ENCODE results near the gene ZNF362. TPM values are rescaled to one million over a fixed set of nuclear protein-coding genes. Genes with fewer than 3 reads are reported as not detected.
"Not testable (repeated sequence)": the region's sequence is repeated elsewhere in the genome, so short reads cannot be mapped to it uniquely, and the experiment has no call there.

ZNF362 gene
- total and polyA plus RNA-seq, 4 donors = 10.1 to 70.1 (median 46.4) TPM

DNA sequence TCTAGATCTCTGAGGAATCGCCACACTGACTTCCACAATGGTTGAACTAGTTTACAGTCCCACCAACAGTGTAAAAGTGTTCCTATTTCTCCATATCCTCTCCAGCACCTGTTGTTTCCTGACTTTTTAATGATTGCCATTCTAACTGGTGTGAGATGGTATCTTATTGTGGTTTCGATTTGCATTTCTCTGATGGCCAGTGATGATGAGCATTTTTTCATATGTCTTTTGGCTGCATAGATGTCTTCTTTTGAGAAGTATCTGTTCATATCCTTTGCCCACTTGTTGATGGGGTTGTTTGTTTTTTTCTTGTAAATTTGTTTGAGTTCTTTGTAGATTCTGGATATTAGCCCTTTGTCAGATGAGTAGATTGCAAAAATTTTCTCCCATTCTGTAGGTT is 34.3 kb downstream of the ZNF362 start:
- WGBS (ENCODE audit: insufficient coverage) = no CpG with 5 or more reads among the region's 2 CpGs
- H3K36me3 ChIP-seq (ENCODE audit: control insufficient read depth, insufficient read depth, low read length) = peaks cover 53% of the 10 kb centered on the region

DNA sequence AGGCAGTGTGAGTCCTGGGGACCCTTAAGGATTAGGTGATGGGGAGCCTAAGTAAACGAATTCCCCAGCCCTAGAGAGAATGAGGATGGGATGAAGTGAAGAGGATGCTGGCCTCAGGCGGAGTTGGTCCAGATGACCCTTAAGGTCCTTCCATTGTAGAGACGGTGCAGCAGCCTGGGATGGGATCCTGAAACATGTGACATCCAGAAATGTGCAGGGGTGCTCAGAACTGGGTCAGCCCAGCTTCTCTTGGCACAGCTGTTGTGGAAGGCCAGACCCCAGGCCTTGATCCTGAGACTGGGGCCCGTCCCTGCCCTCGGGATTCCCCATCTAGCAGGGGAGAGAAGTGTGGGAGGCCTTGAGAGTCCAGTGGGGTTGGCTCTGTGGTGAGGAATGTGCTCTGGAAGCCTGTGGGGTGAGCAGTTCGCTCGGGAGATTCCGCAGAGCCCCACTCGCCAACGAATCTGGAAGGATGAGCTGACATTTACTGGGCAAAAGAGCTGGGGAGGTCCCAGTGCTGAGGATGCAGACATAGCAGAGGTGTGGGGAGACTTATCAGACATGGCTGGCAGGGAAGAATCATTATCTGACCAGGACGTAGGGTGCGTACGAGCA is 36.5 kb downstream of the ZNF362 start:
- WGBS (ENCODE audit: insufficient coverage) = 84% methylated on average over 13 of the region's 13 CpGs
- H3K27ac ChIP-seq (ENCODE audit: low read depth, low read length) = no peak overlapping the region

More for the DNA sequence above, 34.3 kb downstream of the ZNF362 start:
- peaks cover 14% of the 10 kb centered on the region for H3K4me1 ChIP-seq (ENCODE audit: control insufficient read depth, insufficient read depth, low read length)
- not testable (repeated sequence) for H3K4me3 ChIP-seq (ENCODE audit: low read depth, low read length); H3K9me3 ChIP-seq (ENCODE audit: control insufficient read depth, insufficient read depth, low read length); DNase-seq (ENCODE audit: low read depth in 4 of 6, low spot score in 6 of 6); H3K27me3 ChIP-seq (ENCODE audit: control insufficient read depth, insufficient read depth, low read length); H3K27ac ChIP-seq (ENCODE audit: low read depth, low read length)

GRCh38 chr1:33294071-33295010 is 38.0 kb downstream of the ZNF362 start:
- no peaks in the 10 kb centered on the region for H3K27me3 ChIP-seq (ENCODE audit: control insufficient read depth, insufficient read depth, low read length)
- H3K4me3 ChIP-seq (ENCODE audit: low read depth, low read length) = no peak overlapping the region
- peaks cover 18% of the 10 kb centered on the region for H3K4me1 ChIP-seq (ENCODE audit: control insufficient read depth, insufficient read depth, low read length)
- peaks cover 67% of the 10 kb centered on the region for H3K36me3 ChIP-seq (ENCODE audit: control insufficient read depth, insufficient read depth, low read length)
- no peaks in the 10 kb centered on the region for H3K9me3 ChIP-seq (ENCODE audit: control insufficient read depth, insufficient read depth, low read length)
- DNase-seq (ENCODE audit: low read depth in 4 of 6, low spot score in 6 of 6) = no peak
- H3K27ac ChIP-seq (ENCODE audit: low read depth, low read length) = no peak overlapping the region
- WGBS (ENCODE audit: insufficient coverage) = 76% methylated on average over 5 of the region's 13 CpGs

More for the DNA sequence above, 36.5 kb downstream of the ZNF362 start:
- DNase-seq (ENCODE audit: low read depth in 4 of 6, low spot score in 6 of 6) = no peak
- Histone ChIP-seq H3K36me3 (ENCODE audit: control insufficient read depth, insufficient read depth, low read length) (peaks cover 66% of the 10 kb centered on the region), H3K27me3 (ENCODE audit: control insufficient read depth, insufficient read depth, low read length) (no peaks in the 10 kb centered on the region), H3K4me3 (ENCODE audit: low read depth, low read length) (no peak overlapping the region), H3K4me1 (ENCODE audit: control insufficient read depth, insufficient read depth, low read length) (peaks cover 21% of the 10 kb centered on the region), H3K9me3 (ENCODE audit: control insufficient read depth, insufficient read depth, low read length) (no peaks in the 10 kb centered on the region)

DNA sequence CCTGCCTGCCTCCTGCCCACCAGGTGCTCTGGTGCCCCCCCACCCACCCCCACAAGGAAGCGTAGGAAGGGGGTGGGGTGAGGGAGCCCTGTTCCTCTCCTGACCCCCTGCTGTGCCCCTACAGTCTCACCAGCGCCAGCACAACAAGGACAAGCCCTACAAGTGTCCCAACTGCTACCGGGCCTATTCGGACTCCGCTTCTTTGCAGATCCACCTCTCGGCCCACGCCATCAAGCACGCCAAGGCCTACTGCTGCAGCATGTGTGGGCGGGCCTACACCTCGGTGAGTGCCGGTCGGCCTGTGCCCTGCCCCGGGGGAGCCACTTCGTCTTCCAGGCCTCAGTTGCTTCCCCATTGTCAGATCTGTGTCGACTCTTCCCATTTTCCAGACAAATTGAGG is 38.7 kb downstream of the ZNF362 start:
- Histone ChIP-seq H3K27me3 (ENCODE audit: control insufficient read depth, insufficient read depth, low read length) (no peaks in the 10 kb centered on the region), H3K4me1 (ENCODE audit: control insufficient read depth, insufficient read depth, low read length) (peaks cover 18% of the 10 kb centered on the region), H3K27ac (ENCODE audit: low read depth, low read length) (no peak overlapping the region), H3K4me3 (ENCODE audit: low read depth, low read length) (no peak overlapping the region), H3K9me3 (ENCODE audit: control insufficient read depth, insufficient read depth, low read length) (no peaks in the 10 kb centered on the region), H3K36me3 (ENCODE audit: control insufficient read depth, insufficient read depth, low read length) (peaks cover 68% of the 10 kb centered on the region)
- 84% methylated on average over 14 of the region's 15 CpGs for WGBS (ENCODE audit: insufficient coverage)
- DNase-seq (ENCODE audit: low read depth in 4 of 6, low spot score in 6 of 6) = no peak

DNA sequence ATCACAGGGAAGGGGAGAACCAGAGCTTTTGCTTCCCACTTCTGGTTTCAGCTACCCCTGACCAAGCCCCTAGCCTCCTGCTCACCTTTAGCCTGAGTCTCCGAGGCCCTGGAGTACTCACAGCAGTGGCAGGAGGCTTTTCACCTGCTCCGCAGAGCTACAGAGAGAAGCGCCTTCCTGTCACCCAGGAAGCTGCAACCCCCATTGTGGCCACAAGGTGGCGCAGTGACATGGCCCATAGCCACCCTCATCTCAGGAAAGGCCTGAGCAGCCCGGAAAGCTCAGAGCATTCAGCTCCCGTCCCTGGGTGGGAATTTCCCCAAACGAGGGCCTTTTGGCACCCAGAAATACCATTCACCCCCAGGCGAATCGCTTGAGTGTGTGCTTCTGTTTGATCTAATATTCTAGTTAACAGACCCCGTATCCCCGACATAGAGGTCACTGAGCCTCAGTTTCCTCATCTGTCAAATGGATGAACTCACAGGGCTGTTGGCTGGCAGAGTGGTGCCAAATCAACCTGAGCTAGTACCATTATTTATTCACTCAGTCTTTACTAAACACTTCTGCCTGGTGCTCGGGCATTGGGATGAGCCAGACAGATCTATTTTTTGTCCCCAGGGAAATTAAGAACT is 39.3 kb downstream of the ZNF362 start:
- Histone ChIP-seq H3K36me3 (ENCODE audit: control insufficient read depth, insufficient read depth, low read length) (peaks cover 72% of the 10 kb centered on the region), H3K27me3 (ENCODE audit: control insufficient read depth, insufficient read depth, low read length) (no peaks in the 10 kb centered on the region), H3K4me3 (ENCODE audit: low read depth, low read length) (no peak overlapping the region), H3K9me3 (ENCODE audit: control insufficient read depth, insufficient read depth, low read length) (no peaks in the 10 kb centered on the region), H3K27ac (ENCODE audit: low read depth, low read length) (peak overlapping the region; percentile 2), H3K4me1 (ENCODE audit: control insufficient read depth, insufficient read depth, low read length) (peaks cover 24% of the 10 kb centered on the region)
- 35% methylated on average over 5 of the region's 12 CpGs for WGBS (ENCODE audit: insufficient coverage)
- peak; percentile 44 to 94 (median 72) for DNase-seq (ENCODE audit: low read depth in 4 of 6, low spot score in 6 of 6)

- H3K4me1 ChIP-seq (ENCODE audit: control insufficient read depth, insufficient read depth, low read length) = peaks cover 29% of the 10 kb centered on the region
- no peak overlapping the region for H3K4me3 ChIP-seq (ENCODE audit: low read depth, low read length)
- WGBS (ENCODE audit: insufficient coverage) = 51% methylated on average over 9 of the region's 9 CpGs
- H3K36me3 ChIP-seq (ENCODE audit: control insufficient read depth, insufficient read depth, low read length) = peaks cover 73% of the 10 kb centered on the region
- no peaks in the 10 kb centered on the region for H3K27me3 ChIP-seq (ENCODE audit: control insufficient read depth, insufficient read depth, low read length)
- no peaks in the 10 kb centered on the region for H3K9me3 ChIP-seq (ENCODE audit: control insufficient read depth, insufficient read depth, low read length)
- H3K27ac ChIP-seq (ENCODE audit: low read depth, low read length) = no peak overlapping the region
- no peak for DNase-seq (ENCODE audit: low read depth in 4 of 6, low spot score in 6 of 6)
Observed at GRCh38 chr1:33296082-33296458, 39.8 kb downstream of the ZNF362 start.

DNA sequence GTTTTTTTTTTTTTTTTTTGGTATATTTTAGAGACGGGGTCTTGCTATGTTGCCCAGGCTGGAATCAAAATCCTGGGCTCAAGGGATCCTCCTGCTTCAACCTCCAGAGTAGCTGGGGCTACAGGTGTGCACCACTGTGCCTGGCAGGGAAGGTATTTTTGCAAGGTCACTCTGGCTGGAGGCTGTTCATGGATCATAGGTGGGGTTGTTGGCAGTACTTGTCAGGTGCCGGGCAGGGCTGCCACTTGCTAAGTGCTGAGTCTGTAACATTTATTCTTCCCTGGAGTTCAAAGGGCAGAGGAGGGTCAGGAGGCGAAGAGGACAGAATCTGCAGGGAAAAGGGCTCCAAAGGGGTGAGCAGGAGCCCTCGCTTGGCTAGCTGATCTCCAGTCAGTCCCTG is 40.5 kb downstream of the ZNF362 start:
- no peak overlapping the region for H3K27ac ChIP-seq (ENCODE audit: low read depth, low read length)
- H3K27me3 ChIP-seq (ENCODE audit: control insufficient read depth, insufficient read depth, low read length) = no peaks in the 10 kb centered on the region
- no peak overlapping the region for H3K4me3 ChIP-seq (ENCODE audit: low read depth, low read length)
- WGBS (ENCODE audit: insufficient coverage) = 95% methylated on average over 4 of the region's 4 CpGs
- peaks cover 73% of the 10 kb centered on the region for H3K36me3 ChIP-seq (ENCODE audit: control insufficient read depth, insufficient read depth, low read length)
- no peaks in the 10 kb centered on the region for H3K9me3 ChIP-seq (ENCODE audit: control insufficient read depth, insufficient read depth, low read length)
- DNase-seq (ENCODE audit: low read depth in 4 of 6, low spot score in 6 of 6) = no peak
- peaks cover 36% of the 10 kb centered on the region for H3K4me1 ChIP-seq (ENCODE audit: control insufficient read depth, insufficient read depth, low read length)

- 88% methylated on average over 1 of the region's 4 CpGs for WGBS (ENCODE audit: insufficient coverage)
- no peak overlapping the region for H3K27ac ChIP-seq (ENCODE audit: low read depth, low read length)
- H3K4me1 ChIP-seq (ENCODE audit: control insufficient read depth, insufficient read depth, low read length) = peaks cover 32% of the 10 kb centered on the region
- no peaks in the 10 kb centered on the region for H3K27me3 ChIP-seq (ENCODE audit: control insufficient read depth, insufficient read depth, low read length)
- H3K36me3 ChIP-seq (ENCODE audit: control insufficient read depth, insufficient read depth, low read length) = peaks cover 67% of the 10 kb centered on the region
- H3K9me3 ChIP-seq (ENCODE audit: control insufficient read depth, insufficient read depth, low read length) = no peaks in the 10 kb centered on the region
- H3K4me3 ChIP-seq (ENCODE audit: low read depth, low read length) = no peak overlapping the region
- no peak for DNase-seq (ENCODE audit: low read depth in 4 of 6, low spot score in 6 of 6)
Observed at GRCh38 chr1:33297911-33298622, 41.8 kb downstream of the ZNF362 start.

DNA sequence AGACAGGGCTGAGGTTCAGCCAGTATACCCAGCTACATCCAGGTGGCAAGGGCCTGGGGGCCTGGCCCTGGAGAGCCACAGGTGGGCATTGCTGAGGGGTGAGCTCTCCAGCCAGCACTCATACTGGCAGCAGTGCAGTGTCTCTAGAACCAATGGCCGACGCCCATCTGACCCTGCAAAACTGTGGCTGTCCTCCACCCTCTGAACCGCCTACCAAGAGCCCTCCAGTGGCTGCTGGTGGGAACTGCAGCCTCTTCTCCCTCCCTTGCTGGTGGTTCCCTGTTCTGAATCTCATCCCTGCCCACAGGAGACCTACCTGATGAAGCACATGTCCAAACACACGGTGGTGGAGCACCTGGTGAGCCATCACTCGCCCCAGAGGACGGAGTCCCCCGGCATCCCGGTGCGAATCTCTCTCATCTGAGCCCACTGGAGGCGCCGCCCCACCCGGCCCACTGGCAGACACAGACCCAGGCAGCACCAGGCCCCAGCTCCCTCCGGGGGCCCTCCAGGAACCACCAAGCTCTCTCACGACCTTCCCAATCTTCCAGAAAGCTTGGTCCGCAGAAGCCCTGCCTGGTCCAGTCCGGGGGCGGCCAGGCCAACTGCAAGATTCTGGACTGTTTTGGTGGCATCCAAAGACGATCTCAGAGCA is 42.5 kb downstream of the ZNF362 start:
- peaks cover 63% of the 10 kb centered on the region for H3K36me3 ChIP-seq (ENCODE audit: control insufficient read depth, insufficient read depth, low read length)
- peak in 2 of 6 donors; percentile 69 to 70 for DNase-seq (ENCODE audit: low read depth in 4 of 6, low spot score in 6 of 6)
- no peak overlapping the region for H3K27ac ChIP-seq (ENCODE audit: low read depth, low read length)
- no peaks in the 10 kb centered on the region for H3K9me3 ChIP-seq (ENCODE audit: control insufficient read depth, insufficient read depth, low read length)
- no peaks in the 10 kb centered on the region for H3K27me3 ChIP-seq (ENCODE audit: control insufficient read depth, insufficient read depth, low read length)
- no peak overlapping the region for H3K4me3 ChIP-seq (ENCODE audit: low read depth, low read length)
- 79% methylated on average over 16 of the region's 18 CpGs for WGBS (ENCODE audit: insufficient coverage)
- H3K4me1 ChIP-seq (ENCODE audit: control insufficient read depth, insufficient read depth, low read length) = peaks cover 32% of the 10 kb centered on the region
